ENCODE results near the gene SPTSSA. TPM values are rescaled to one million over a fixed set of nuclear protein-coding genes. Genes with fewer than 3 reads are reported as not detected.

The SPTSSA gene
- total and polyA plus RNA-seq, 2 experiments from 2014 or later, result 27.5 to 36.4 TPM

- no peak for TF ChIP-seq ZNF462 (CRISPR knock-in tag; IDR thresholded peaks at IDR 0.05)
- TF ChIP-seq ETS1 (IDR thresholded peaks at IDR 0.05), result no peak
- no peak for TF ChIP-seq JUNB (IDR thresholded peaks at IDR 0.05; ENCODE audit: unreplicated experiment)
These were observed 45.8 kb upstream of the SPTSSA start (continued) for GRCh38 chr14:34507884-34508283.

- H3K9me3 Mint-ChIP-seq, result no peaks in the 10 kb centered on the region; the same call in 2 of the 3 replicates
- ATAC-seq (no peak), DNase-seq (ENCODE audit: low spot score) (no peak)
- H3K27me3 Mint-ChIP-seq (ENCODE audit: insufficient read depth, low read depth, poor library complexity), result peaks cover 3% of the 10 kb centered on the region
- H3K27me3 ChIP-seq (ENCODE audit: insufficient read depth), result no peaks in the 10 kb centered on the region
- no peak overlapping the region for H2AFZ ChIP-seq
- no peak overlapping the region for H3K27ac Mint-ChIP-seq
- no peak overlapping the region for H3K4me3 Mint-ChIP-seq
- no peak overlapping the region for H3K27ac ChIP-seq (ENCODE audit: low read depth)
- no peaks in the 10 kb centered on the region for H3F3A ChIP-seq (replicated peaks; ENCODE audit: low read depth)
- H3K9me2 ChIP-seq (ENCODE audit: insufficient read depth), result no peaks in the 10 kb centered on the region
- TF ChIP-seq JUNB (IDR thresholded peaks at IDR 0.05; ENCODE audit: unreplicated experiment) (no peak), ZNF462 (CRISPR knock-in tag; IDR thresholded peaks at IDR 0.05) (no peak), NANOG (IDR thresholded peaks at IDR 0.05; ENCODE audit: borderline replicate concordance) (no peak), EZH2phosphoT487 (IDR thresholded peaks at IDR 0.05; ENCODE audit: unreplicated experiment) (no peak)
- H3K36me3 Mint-ChIP-seq (ENCODE audit: low read depth), result no peaks in the 10 kb centered on the region
- no peak overlapping the region for H3K4me3 ChIP-seq
- peaks cover 8% of the 10 kb centered on the region; the same call in 2 of the 3 replicates for H3K4me1 Mint-ChIP-seq
- no peak overlapping the region for H3K4me2 ChIP-seq
- no peaks in the 10 kb centered on the region for H3K36me3 ChIP-seq (ENCODE audit: insufficient read depth)
- no peaks in the 10 kb centered on the region for H3K79me2 ChIP-seq (replicated peaks; ENCODE audit: insufficient read depth)
- H3K4me1 ChIP-seq (ENCODE audit: insufficient read depth), result peaks cover 10% of the 10 kb centered on the region
- no peaks in the 10 kb centered on the region for H4K20me1 ChIP-seq (replicated peaks; ENCODE audit: insufficient read depth)
These were observed 45.4 kb upstream of the SPTSSA start for GRCh38 chr14:34507459-34507858.

Data from GM23338 (cell line).